Skin of body (tissue), 3 donors: Measurements from ENCODE around the gene MND1. TPM values are rescaled to one million over a fixed set of nuclear protein-coding genes. Genes with fewer than 3 reads are reported as not detected.
"Not testable (repeated sequence)": the region's sequence is repeated elsewhere in the genome, so short reads cannot be mapped to it uniquely, and the experiment has no call there.

Experiments used
- DNase-seq: peaks from one replicate; lab custom pipeline; 2025; lab: John Stamatoyannopoulos, UW
- small RNA-seq: library from RNA; depleted of rRNA; stranded (forward); fragments of <200 nt; gene quantifications from one replicate; pipeline ENCODE3, GENCODE V24; 2014; ENCODE audit warnings: low replicate concordance
- total RNA-seq: library from RNA; depleted of rRNA; stranded (reverse); fragments of >200 nt; gene quantifications from one replicate; pipeline ENCODE4 v1.2.3, GENCODE V29; 2014

MND1 gene
- total RNA-seq, 1 donor from 2014 or later = 5.7 TPM

GRCh38 chr4:153439831-153440230 lies 95.3 kb downstream of the MND1 start:
- DNase-seq = no peak

DNA sequence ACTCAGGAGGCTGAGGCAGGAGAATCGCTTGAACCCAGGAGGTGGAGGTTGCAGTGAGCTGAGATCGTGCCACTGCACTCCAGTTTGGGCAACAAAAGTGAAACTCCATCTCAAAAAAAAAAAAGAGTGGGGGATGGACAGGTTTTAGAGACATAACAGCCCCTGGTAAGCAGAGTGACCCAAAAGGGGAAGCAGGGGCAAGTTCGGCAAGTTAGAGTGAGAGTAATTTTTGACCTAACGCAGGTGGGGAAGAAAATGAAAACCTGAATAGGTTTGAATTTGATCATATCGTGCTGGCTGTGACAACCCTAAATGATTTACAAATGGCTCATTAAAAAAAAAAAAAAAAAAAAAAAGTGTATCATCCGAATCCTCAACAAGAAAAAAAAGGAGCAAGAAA lies 96.0 kb downstream of the MND1 start:
- DNase-seq = no peak

- peak; percentile 37 for DNase-seq
These were observed 102.9 kb downstream of the MND1 start for GRCh38 chr4:153447175-153447905.

DNA sequence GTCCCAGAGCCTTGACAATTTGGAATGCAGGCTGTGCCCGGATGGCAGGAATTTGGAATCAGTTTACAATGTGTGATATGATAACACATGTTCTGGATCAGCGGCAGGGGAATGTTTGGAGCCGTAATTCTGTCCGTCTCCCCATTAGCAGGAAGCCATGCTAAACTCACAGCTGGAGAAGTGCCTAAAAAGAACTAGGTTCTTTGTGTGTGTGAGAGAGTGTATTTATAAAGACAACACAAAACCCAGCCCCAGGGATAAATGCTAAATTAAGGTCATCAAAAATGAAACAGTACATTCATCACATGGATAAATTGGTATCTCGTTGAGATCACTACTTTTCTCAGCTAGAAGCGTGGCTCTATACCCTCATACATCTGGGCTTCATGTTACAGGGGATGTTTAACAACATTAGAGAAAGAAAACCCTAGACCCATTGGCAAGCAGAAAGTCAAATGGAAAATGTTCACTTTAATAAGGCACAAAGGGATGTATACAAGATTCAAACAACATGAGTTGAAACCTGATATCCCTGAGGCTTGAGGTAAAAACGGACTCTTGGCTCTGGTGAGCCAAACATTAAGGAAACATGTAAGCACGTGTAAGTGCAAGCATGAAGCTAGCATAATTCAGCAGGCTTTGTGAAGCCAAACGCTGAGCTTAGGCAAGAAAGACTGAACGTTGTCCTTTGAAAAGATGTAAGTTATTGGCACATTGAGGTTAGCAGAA lies 103.7 kb downstream of the MND1 start:
- peak; percentile 60 for DNase-seq

GRCh38 chr4:153449338-153449737 lies 104.8 kb downstream of the MND1 start:
- no peak for DNase-seq

DNA sequence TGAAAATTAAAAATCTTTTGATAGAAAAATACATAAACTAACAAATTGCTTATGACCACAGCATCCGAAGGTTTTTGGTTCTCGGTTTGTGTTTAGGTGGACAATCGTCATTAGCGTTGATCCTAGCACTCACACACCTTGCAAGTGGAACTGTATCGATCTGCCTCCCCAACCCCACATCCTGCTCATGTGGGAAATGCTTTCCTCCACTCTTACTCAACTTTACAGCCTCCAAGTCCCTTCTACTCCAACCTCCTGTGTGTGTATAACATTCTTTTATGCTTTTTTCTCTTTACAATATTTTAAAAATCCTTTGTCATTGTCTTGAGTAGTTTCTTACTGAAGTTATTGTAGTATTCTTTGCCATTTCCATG lies 106.0 kb downstream of the MND1 start:
- no peak for DNase-seq

DNA sequence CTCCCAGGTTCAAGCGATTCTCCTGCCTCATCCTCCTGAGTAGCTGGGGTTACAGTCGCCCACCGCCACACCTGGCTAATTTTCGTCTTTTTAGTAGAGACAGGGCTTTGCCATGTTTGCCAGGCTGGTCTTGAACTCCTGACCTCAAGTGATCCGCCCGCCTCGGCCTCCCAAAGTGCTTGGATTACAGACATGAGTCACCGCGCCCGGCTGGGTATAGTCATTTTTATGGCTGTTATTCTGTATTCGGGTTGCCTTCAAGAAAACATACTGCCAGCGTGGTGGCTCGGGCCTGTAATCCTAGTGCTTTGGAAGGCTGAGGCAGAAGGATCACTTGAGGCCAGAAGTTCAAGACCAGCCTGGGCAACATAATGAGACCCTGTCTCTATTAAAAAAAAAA lies 106.7 kb downstream of the MND1 start:
- not testable (repeated sequence) for DNase-seq

DNA sequence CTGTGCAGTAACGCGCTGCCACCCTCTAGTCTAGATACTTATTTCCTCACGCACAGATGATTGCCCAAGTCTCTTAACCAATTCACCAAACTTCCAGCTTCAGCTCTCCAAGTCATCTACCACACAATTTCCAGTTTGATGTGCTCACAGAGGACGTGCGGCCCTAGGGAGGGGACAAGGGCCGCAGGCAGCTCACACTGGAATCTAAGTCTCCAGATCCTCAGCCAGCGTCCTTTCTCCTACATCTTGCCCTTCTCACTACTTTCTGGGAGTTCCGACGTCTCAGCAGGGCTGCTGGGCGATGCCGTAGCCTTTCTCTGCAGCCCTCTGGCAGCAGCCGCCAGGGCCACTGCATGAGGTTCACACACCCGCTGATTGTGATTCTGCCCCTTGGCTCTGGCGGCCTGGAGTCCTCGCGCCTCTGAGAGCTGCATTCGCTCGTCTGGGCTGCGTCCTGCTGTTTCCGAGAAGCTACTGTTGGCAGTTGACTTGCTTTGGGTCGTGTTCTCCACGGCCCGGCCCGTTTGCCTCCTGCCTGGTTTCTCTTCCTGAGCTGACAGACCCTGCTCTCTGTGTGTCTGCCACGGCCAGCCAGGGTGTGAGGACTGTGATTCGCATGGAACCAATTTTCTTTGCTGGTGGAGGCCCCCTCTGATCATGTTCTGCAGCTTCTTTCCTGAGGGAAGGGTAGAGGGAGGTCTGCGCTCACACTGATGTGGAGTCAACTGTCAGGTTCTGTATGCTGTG lies 107.6 kb downstream of the MND1 start:
- DNase-seq = no peak

- no peak for DNase-seq
These were observed 108.3 kb downstream of the MND1 start for GRCh38 chr4:153452658-153453378.

- DNase-seq = no peak
These were observed 108.9 kb downstream of the MND1 start for GRCh38 chr4:153453402-153453801.

GRCh38 chr4:153458969-153459368 lies 114.5 kb downstream of the MND1 start:
- no peak for DNase-seq

GRCh38 chr4:153461549-153461948 lies 117.1 kb downstream of the MND1 start:
- DNase-seq = not testable (repeated sequence)

- DNase-seq = no peak
These were observed 119.6 kb downstream of the MND1 start for GRCh38 chr4:153464068-153464467.

Small RNAs within 50 kb of the gene (small RNA-seq; reads per million reads assigned to genes)
- gene RN7SL419P = not detected

Other genes starting within 250 kb of the MND1 start
- 67.3 TPM for gene TRIM2, start 140.2 kb upstream of the MND1 start, total RNA-seq
- 32.2 TPM for gene TMEM131L, start 121.7 kb downstream of the MND1 start, total RNA-seq